Naive thymus-derived CD4-positive, alpha-beta T cell (primary cell): Measurements from ENCODE around the gene GJC2. TPM values are rescaled to one million over a fixed set of nuclear protein-coding genes. Genes with fewer than 3 reads are reported as not detected.

Experiments used
- ATAC-seq: fragments of 150-1000 bp; cut with Tn5 transposase; 2 replicates; pipeline ENCODE4 v1.10.0; 2021; ENCODE audit warnings: mild to moderate bottlenecking, moderate library complexity
- CTCF ChIA-PET: fragments of 350-600 bp; sonication (Branson Sonifier 250); formaldehyde crosslinking; loops from one replicate; lab custom pipeline; 2021; ENCODE audit warnings: antibody characterized with exemption; lab: Charles Lee
- POLR2A ChIA-PET: fragments of 350-600 bp; sonication (Branson Sonifier 250); formaldehyde crosslinking; loops from one replicate; lab custom pipeline; 2021; ENCODE audit warnings: antibody characterized with exemption, inconsistent platforms; lab: Charles Lee
- DNase-seq, 9 donors: peaks; one replicate each; pipeline versions ENCODE4 v3.0.0 to v3.0.0-alpha.2; 2020 to 2022; ENCODE audit warnings: mixed read lengths in 1 of 9
- H3K27ac ChIP-seq: one replicate; pipeline ENCODE4 v1.7.0; 2013; ENCODE audit warnings: mild to moderate bottlenecking, low read depth, low read length, moderate library complexity
- H3K27me3 ChIP-seq, 2 donors: one replicate each; pipeline ENCODE4 v1.7.0; 2013; ENCODE audit warnings: low read length in 2 of 2, mild to moderate bottlenecking in 2 of 2, moderate library complexity in 2 of 2; ENCODE audit not compliant: control insufficient read depth in 2 of 2, insufficient read depth in 2 of 2
- H3K36me3 ChIP-seq, 3 experiments: 1 replicate in 2 of 3; 2 replicates in 1 of 3; pipeline ENCODE4 v1.7.0; 2013; ENCODE audit warnings: low read length in 3 of 3, mild to moderate bottlenecking in 3 of 3, moderate library complexity in 1 of 3; ENCODE audit not compliant: insufficient read depth in 3 of 3, control insufficient read depth in 2 of 3
- H3K4me1 ChIP-seq, 2 donors: one replicate each; pipeline ENCODE4 v1.7.0; 2013; ENCODE audit warnings: low read length in 2 of 2, mild to moderate bottlenecking in 2 of 2, moderate library complexity in 1 of 2; ENCODE audit not compliant: control insufficient read depth in 2 of 2, insufficient read depth in 2 of 2
- H3K4me3 ChIP-seq: 2 replicates; pipeline ENCODE4 v1.7.0; 2013; ENCODE audit warnings: mild to moderate bottlenecking, low read length
- H3K9me3 ChIP-seq, 3 experiments: 1 replicate in 2 of 3; 2 replicates in 1 of 3; pipeline ENCODE4 v1.7.0; 2013; ENCODE audit warnings: low read length in 3 of 3; ENCODE audit not compliant: control insufficient read depth in 2 of 3
- H3K27ac Mint-ChIP-seq, 9 donors: one replicate each; pipeline ENCODE4 v1.8.0; 2020 to 2022; ENCODE audit warnings: mixed read lengths in 9 of 9, mild to moderate bottlenecking in 8 of 9, moderate library complexity in 5 of 9, inconsistent platforms in 2 of 9
- H3K27me3 Mint-ChIP-seq, 5 donors: one replicate each; pipeline ENCODE4 v1.8.0; 2021 to 2022; ENCODE audit warnings: mixed read lengths in 5 of 5, mild to moderate bottlenecking in 1 of 5
- H3K36me3 Mint-ChIP-seq, 5 donors: one replicate each; pipeline ENCODE4 v1.8.0; 2020 to 2022; ENCODE audit warnings: mixed read lengths in 5 of 5, mild to moderate bottlenecking in 3 of 5, inconsistent platforms in 1 of 5
- H3K4me1 Mint-ChIP-seq, 7 donors: one replicate each; pipeline ENCODE4 v1.8.0; 2020 to 2022; ENCODE audit warnings: mixed read lengths in 7 of 7, mild to moderate bottlenecking in 3 of 7, inconsistent platforms in 1 of 7
- H3K4me3 Mint-ChIP-seq, 10 donors: one replicate each; pipeline ENCODE4 v1.8.0; 2020 to 2022; ENCODE audit warnings: mild to moderate bottlenecking in 10 of 10, mixed read lengths in 10 of 10, moderate library complexity in 6 of 10, inconsistent platforms in 2 of 10
- H3K9me3 Mint-ChIP-seq, 11 donors: one replicate each; pipeline ENCODE4 v1.8.0; 2020 to 2022; ENCODE audit warnings: mixed read lengths in 11 of 11, mild to moderate bottlenecking in 4 of 11, inconsistent platforms in 1 of 11, moderate library complexity in 1 of 11
- intact Hi-C, 2 donors: fragments of 100-400 bp; cut with micrococcal nuclease; formaldehyde crosslinking; loops; one replicate each; pipeline ENCODE4 v1.15.1; 2023
- polyA plus RNA-seq, 2 donors: library from polyadenylated mRNA; unstranded; fragments of 300-500 nt; fragmentation: Illumina TruSeq; gene quantifications; one replicate each; pipeline ENCODE4 v1.2.3, GENCODE V29; 2021
- total RNA-seq, 6 experiments: library from RNA in 5 of 6; stranded (reverse) in 5 of 6; gene quantifications; 1 replicate in 5 of 6; 2 replicates in 1 of 6; pipeline ENCODE4 v1.2.3 and lab custom pipeline; 2021 to 2026

GJC2 gene
- total and polyA plus RNA-seq, 7 experiments from 2014 or later = 0.70 to 3.3 (median 0.94) TPM; not detected in 2

- ChIA-PET CTCF (no interaction called here), POLR2A (interaction anchor here (0.5 kb wide), 1 partner anchor 18 kb away, joined by 3 read pairs; no protein-coding TSS in a partner anchor)
- Mint-ChIP-seq H3K27me3 (peaks cover 7 to 30% (median 10%) of the 10 kb centered on the region in 5 donors), H3K4me3 (no peak overlapping the region), H3K27ac (no peak overlapping the region), H3K9me3 (peaks cover 0 to 3% (median 0%) of the 10 kb centered on the region in 11 donors), H3K4me1 (no peaks in the 10 kb centered on the region), H3K36me3 (peaks cover 0 to 7% (median 4%) of the 10 kb centered on the region in 5 donors)
- intact Hi-C loops = no loop called here
- ATAC-seq = no peak
- no peaks in the 10 kb centered on the region for H3K27me3 ChIP-seq
- no peak overlapping the region for H3K4me3 ChIP-seq
- DNase-seq = no peak
- no peaks in the 10 kb centered on the region for H3K9me3 ChIP-seq
- no peaks in the 10 kb centered on the region for H3K4me1 ChIP-seq
- no peak overlapping the region for H3K27ac ChIP-seq
- H3K36me3 ChIP-seq = no peaks in the 10 kb centered on the region
These were observed 56.1 kb downstream of the GJC2 start for GRCh38 chr1:228205526-228206436.

- peak; percentile 19 for ATAC-seq
- Histone ChIP-seq H3K4me1 (no peaks in the 10 kb centered on the region), H3K27ac (no peak overlapping the region), H3K36me3 (no peaks in the 10 kb centered on the region), H3K4me3 (no peak overlapping the region), H3K27me3 (no peaks in the 10 kb centered on the region), H3K9me3 (no peaks in the 10 kb centered on the region)
- intact Hi-C loops = no loop called here
- Mint-ChIP-seq H3K4me1 (no peaks in the 10 kb centered on the region), H3K27me3 (peaks cover 4 to 24% (median 10%) of the 10 kb centered on the region in 5 donors), H3K36me3 (no peaks in the 10 kb centered on the region), H3K9me3 (no peaks in the 10 kb centered on the region), H3K27ac (no peak overlapping the region), H3K4me3 (no peak overlapping the region)
- POLR2A ChIA-PET = interaction anchor here (0.5 kb wide), 1 partner anchor 19 kb away, joined by 3 read pairs; no protein-coding TSS in a partner anchor
- CTCF ChIA-PET = no interaction called here
- DNase-seq = no peak
These were observed 57.0 kb downstream of the GJC2 start for GRCh38 chr1:228206582-228207351.

- no peak for DNase-seq
- no peaks in the 10 kb centered on the region for H3K4me1 Mint-ChIP-seq
- intact Hi-C loops = no loop called here
- no peaks in the 10 kb centered on the region for H3K9me3 Mint-ChIP-seq
- H3K36me3 ChIP-seq = no peaks in the 10 kb centered on the region
- no peaks in the 10 kb centered on the region for H3K4me1 ChIP-seq
- H3K4me3 ChIP-seq = no peak overlapping the region
- no peaks in the 10 kb centered on the region for H3K9me3 ChIP-seq
- POLR2A ChIA-PET = no interaction called here
- no peak for ATAC-seq
- H3K4me3 Mint-ChIP-seq = no peak overlapping the region
- H3K27ac Mint-ChIP-seq = no peak overlapping the region
- CTCF ChIA-PET = no interaction called here
- no peak overlapping the region for H3K27ac ChIP-seq
- H3K36me3 Mint-ChIP-seq = no peaks in the 10 kb centered on the region
- no peaks in the 10 kb centered on the region for H3K27me3 ChIP-seq
- peaks cover 4 to 24% (median 10%) of the 10 kb centered on the region in 5 donors for H3K27me3 Mint-ChIP-seq
These were observed 57.7 kb downstream of the GJC2 start for GRCh38 chr1:228207381-228207810.

- H3K4me3 Mint-ChIP-seq = no peak within 1 kb of the TSS
- ChIA-PET POLR2A (no interaction called here), CTCF (no interaction called here)
- DNase-seq (no peak), ATAC-seq (no peak)
- no peaks in the 10 kb centered on the region for H3K36me3 ChIP-seq
- peaks cover 4 to 19% (median 10%) of the 10 kb centered on the region in 5 donors for H3K27me3 Mint-ChIP-seq
- H3K27ac ChIP-seq = no peak within 1 kb of the TSS
- H3K9me3 Mint-ChIP-seq = no peaks in the 10 kb centered on the region
- no peaks in the 10 kb centered on the region for H3K36me3 Mint-ChIP-seq
- H3K4me3 ChIP-seq = no peak within 1 kb of the TSS
- peaks cover 0 to 3% (median 0%) of the 10 kb centered on the region in 7 donors for H3K4me1 Mint-ChIP-seq
- intact Hi-C loops = no loop called here
- H3K27ac Mint-ChIP-seq = peak within 1 kb of the TSS in 1 of 9 donors; percentile 62
- no peaks in the 10 kb centered on the region for H3K9me3 ChIP-seq
- H3K4me1 ChIP-seq = no peaks in the 10 kb centered on the region
- H3K27me3 ChIP-seq = no peaks in the 10 kb centered on the region
These were observed 58.4 kb downstream of the GJC2 start, which contains the start of gene OBSCN for GRCh38 chr1:228207851-228208821. OBSCN (plus strand) TSS chr1:228208044; CDS start chr1:228211784, 3,740 bp downstream.

GRCh38 chr1:228208831-228209551, 59.3 kb downstream of the GJC2 start:
- H3K27me3 ChIP-seq = no peaks in the 10 kb centered on the region
- no peaks in the 10 kb centered on the region for H3K36me3 ChIP-seq
- DNase-seq (no peak), ATAC-seq (no peak)
- intact Hi-C loops = no loop called here
- Mint-ChIP-seq H3K4me1 (peaks cover 0 to 4% (median 0%) of the 10 kb centered on the region in 7 donors), H3K27me3 (peaks cover 4 to 13% (median 4%) of the 10 kb centered on the region in 5 donors), H3K9me3 (no peaks in the 10 kb centered on the region), H3K36me3 (no peaks in the 10 kb centered on the region), H3K4me3 (no peak overlapping the region), H3K27ac (no peak overlapping the region)
- no peak overlapping the region for H3K4me3 ChIP-seq
- no peaks in the 10 kb centered on the region for H3K9me3 ChIP-seq
- CTCF ChIA-PET = no interaction called here
- H3K4me1 ChIP-seq = no peaks in the 10 kb centered on the region
- no peak overlapping the region for H3K27ac ChIP-seq
- POLR2A ChIA-PET = interaction anchor here (0.5 to 0.6 kb wide), 2 partner anchors 49 to 58 kb away, joined by 3 read pairs; no protein-coding TSS in a partner anchor
